ENCODE results near the gene HMGB4. TPM values are rescaled to one million over a fixed set of nuclear protein-coding genes. Genes with fewer than 3 reads are reported as not detected.

HMGB4 gene
- total RNA-seq, 4 donors from 2014 or later, result not detected

- TF ChIP-seq CTCF (IDR thresholded peaks at IDR 0.05), result no peak
- ATAC-seq (ENCODE audit: low FRiP score), result no peak
Observed at GRCh38 chr1:33872683-33873082, 8.8 kb downstream of the HMGB4 start.

GRCh38 chr1:33874636-33875035, 10.8 kb downstream of the HMGB4 start:
- ATAC-seq (ENCODE audit: low FRiP score) (no peak), DNase-seq (ENCODE audit: low spot score) (no peak)
- no peak for TF ChIP-seq CTCF (IDR thresholded peaks at IDR 0.05)

More at GRCh38 chr1:33872683-33873082, 8.8 kb downstream of the HMGB4 start:
- no peak for DNase-seq (ENCODE audit: low spot score)

GRCh38 chr1:33875862-33876261, 12.0 kb downstream of the HMGB4 start:
- no peak for TF ChIP-seq CTCF (IDR thresholded peaks at IDR 0.05)
- no peak for ATAC-seq (ENCODE audit: low FRiP score)
- DNase-seq (ENCODE audit: low spot score), result no peak

GRCh38 chr1:33876970-33877650, 13.2 kb downstream of the HMGB4 start:
- no peak for ATAC-seq (ENCODE audit: low FRiP score)
- no peak for DNase-seq (ENCODE audit: low spot score)

GRCh38 chr1:33878392-33878791, 14.5 kb downstream of the HMGB4 start:
- TF ChIP-seq CTCF (IDR thresholded peaks at IDR 0.05), result no peak
- ATAC-seq (ENCODE audit: low FRiP score), result no peak
- no peak for DNase-seq (ENCODE audit: low spot score)

More at GRCh38 chr1:33876970-33877650, 13.2 kb downstream of the HMGB4 start:
- no peak for TF ChIP-seq CTCF (IDR thresholded peaks at IDR 0.05)

- ATAC-seq (ENCODE audit: low FRiP score) (no peak), DNase-seq (ENCODE audit: low spot score) (no peak)
- TF ChIP-seq CTCF (IDR thresholded peaks at IDR 0.05), result no peak
Observed at GRCh38 chr1:33880305-33880704, 16.4 kb downstream of the HMGB4 start.

GRCh38 chr1:33886496-33886895, 22.6 kb downstream of the HMGB4 start:
- ATAC-seq (ENCODE audit: low FRiP score), result no peak
- TF ChIP-seq CTCF (IDR thresholded peaks at IDR 0.05), result no peak

More at GRCh38 chr1:33886496-33886895, 22.6 kb downstream of the HMGB4 start:
- DNase-seq (ENCODE audit: low spot score), result no peak

Data from omental fat pad (tissue), 4 donors.